Measurements from ENCODE around the gene PRKAR1A. TPM values are rescaled to one million over a fixed set of nuclear protein-coding genes. Genes with fewer than 3 reads are reported as not detected.
"Not testable (repeated sequence)": the region's sequence is repeated elsewhere in the genome, so short reads cannot be mapped to it uniquely, and the experiment has no call there.

The PRKAR1A gene
- total and polyA plus RNA-seq, 5 donors from 2014 or later: 135 to 220 (median 187) TPM

DNA sequence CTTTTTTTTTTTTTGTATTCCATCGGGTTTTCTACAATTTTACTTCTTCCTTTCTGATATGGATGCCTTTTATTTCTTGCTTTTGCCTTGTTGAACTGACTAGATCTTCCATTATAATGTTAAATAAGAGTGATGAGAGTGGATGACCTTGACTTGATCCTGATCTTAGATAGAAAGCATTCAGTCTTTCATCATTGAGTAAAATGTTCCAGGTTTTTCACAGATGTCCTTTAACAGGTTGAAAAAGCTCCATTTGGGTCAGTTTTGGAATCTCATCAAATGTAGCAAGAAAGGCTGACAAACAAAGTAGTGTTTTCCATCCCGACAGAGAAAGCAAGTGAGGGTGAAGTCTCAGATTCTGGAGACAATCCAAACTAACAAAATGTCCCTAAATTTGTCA, 27.8 kb upstream of the PRKAR1A start:
- H3K4me3 Mint-ChIP-seq: no peak overlapping the region
- no peak overlapping the region for H3K4me3 ChIP-seq (ENCODE audit: low read depth, low read length)
- H3K4me1 Mint-ChIP-seq: peaks cover 7 to 24% (median 13%) of the 10 kb centered on the region in 4 donors
- peaks cover 4% of the 10 kb centered on the region for H3K36me3 ChIP-seq (ENCODE audit: control insufficient read depth, insufficient read depth, low read length)
- peaks cover 0 to 4% (median 2%) of the 10 kb centered on the region in 7 donors for H3K9me3 Mint-ChIP-seq
- peaks cover 17% of the 10 kb centered on the region for H3K27me3 ChIP-seq (ENCODE audit: control insufficient read depth, insufficient read depth, low read length)
- H3K36me3 Mint-ChIP-seq: no peaks in the 10 kb centered on the region
- peaks cover 12% of the 10 kb centered on the region for H3K4me1 ChIP-seq (ENCODE audit: control insufficient read depth, insufficient read depth, low read length, poor library complexity, severe bottlenecking)
- no peak overlapping the region for H3K27ac Mint-ChIP-seq
- peaks cover 3 to 12% of the 10 kb centered on the region in 2 experiments for H3K9me3 ChIP-seq (ENCODE audit: control insufficient read depth in 2 of 2, low read length in 2 of 2)
- DNase-seq: no peak
- H3K27me3 Mint-ChIP-seq: peaks cover 58% of the 10 kb centered on the region
- no peak overlapping the region for H3K27ac ChIP-seq (ENCODE audit: insufficient read depth, low read length, poor library complexity, severe bottlenecking)
- no peak for ATAC-seq (ENCODE audit: low read depth in 2 of 2)

DNA sequence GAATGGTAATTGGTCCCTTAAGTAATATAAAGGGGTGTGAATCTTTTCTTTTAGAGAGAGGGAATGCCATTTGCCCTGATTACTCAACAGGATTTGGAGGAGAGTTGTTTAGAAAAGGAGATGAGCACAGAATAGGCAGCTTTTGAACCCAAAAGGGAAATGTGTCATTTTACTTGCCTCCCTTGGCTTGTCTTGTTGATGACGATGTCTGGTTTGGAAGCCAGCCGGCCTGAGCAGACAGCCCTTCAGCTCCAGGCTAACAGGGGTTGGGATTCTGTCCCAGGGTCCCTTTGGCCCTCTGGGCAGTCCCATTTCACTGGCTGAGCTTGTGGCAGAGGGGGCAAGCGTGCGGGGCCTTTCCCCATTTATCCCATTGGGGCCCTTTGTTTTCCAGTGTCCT, 22.3 kb upstream of the PRKAR1A start:
- peaks cover 12% of the 10 kb centered on the region for H3K4me1 ChIP-seq (ENCODE audit: control insufficient read depth, insufficient read depth, low read length, poor library complexity, severe bottlenecking)
- Mint-ChIP-seq H3K27ac (no peak overlapping the region), H3K27me3 (peaks cover 32% of the 10 kb centered on the region), H3K36me3 (no peaks in the 10 kb centered on the region), H3K4me3 (no peak overlapping the region), H3K9me3 (peaks cover 0 to 2% (median 0%) of the 10 kb centered on the region in 7 donors), H3K4me1 (peaks cover 7 to 24% (median 13%) of the 10 kb centered on the region in 4 donors)
- peaks cover 8% of the 10 kb centered on the region for H3K27me3 ChIP-seq (ENCODE audit: control insufficient read depth, insufficient read depth, low read length)
- no peaks in the 10 kb centered on the region for H3K36me3 ChIP-seq (ENCODE audit: control insufficient read depth, insufficient read depth, low read length)
- H3K27ac ChIP-seq (ENCODE audit: insufficient read depth, low read length, poor library complexity, severe bottlenecking): no peak overlapping the region
- ATAC-seq (ENCODE audit: low read depth in 2 of 2): no peak
- H3K9me3 ChIP-seq (ENCODE audit: control insufficient read depth in 2 of 2, low read length in 2 of 2): no peaks in the 10 kb centered on the region
- no peak overlapping the region for H3K4me3 ChIP-seq (ENCODE audit: low read depth, low read length)
- no peak for DNase-seq

GRCh38 chr17:68491381-68492231, 20.6 kb upstream of the PRKAR1A start:
- ATAC-seq (ENCODE audit: low read depth in 2 of 2) (no peak), DNase-seq (no peak)
- Histone ChIP-seq H3K36me3 (ENCODE audit: control insufficient read depth, insufficient read depth, low read length) (no peaks in the 10 kb centered on the region), H3K9me3 (ENCODE audit: control insufficient read depth in 2 of 2, low read length in 2 of 2) (no peaks in the 10 kb centered on the region), H3K4me3 (ENCODE audit: low read depth, low read length) (no peak overlapping the region), H3K4me1 (ENCODE audit: control insufficient read depth, insufficient read depth, low read length, poor library complexity, severe bottlenecking) (peaks cover 12% of the 10 kb centered on the region), H3K27ac (ENCODE audit: insufficient read depth, low read length, poor library complexity, severe bottlenecking) (no peak overlapping the region), H3K27me3 (ENCODE audit: control insufficient read depth, insufficient read depth, low read length) (peaks cover 4% of the 10 kb centered on the region)
- Mint-ChIP-seq H3K27ac (peak overlapping the region in 1 of 3 donors; percentile 32), H3K36me3 (no peaks in the 10 kb centered on the region), H3K27me3 (peaks cover 21% of the 10 kb centered on the region), H3K9me3 (peaks cover 0 to 3% (median 0%) of the 10 kb centered on the region in 7 donors), H3K4me1 (peaks cover 7 to 15% (median 10%) of the 10 kb centered on the region in 4 donors), H3K4me3 (no peak overlapping the region)

GRCh38 chr17:68492394-68493054, 19.7 kb upstream of the PRKAR1A start:
- not testable (repeated sequence) for H3K36me3 Mint-ChIP-seq; H3K27ac ChIP-seq (ENCODE audit: insufficient read depth, low read length, poor library complexity, severe bottlenecking)
- peaks cover 7 to 11% (median 9%) of the 10 kb centered on the region in 4 donors for H3K4me1 Mint-ChIP-seq

DNA sequence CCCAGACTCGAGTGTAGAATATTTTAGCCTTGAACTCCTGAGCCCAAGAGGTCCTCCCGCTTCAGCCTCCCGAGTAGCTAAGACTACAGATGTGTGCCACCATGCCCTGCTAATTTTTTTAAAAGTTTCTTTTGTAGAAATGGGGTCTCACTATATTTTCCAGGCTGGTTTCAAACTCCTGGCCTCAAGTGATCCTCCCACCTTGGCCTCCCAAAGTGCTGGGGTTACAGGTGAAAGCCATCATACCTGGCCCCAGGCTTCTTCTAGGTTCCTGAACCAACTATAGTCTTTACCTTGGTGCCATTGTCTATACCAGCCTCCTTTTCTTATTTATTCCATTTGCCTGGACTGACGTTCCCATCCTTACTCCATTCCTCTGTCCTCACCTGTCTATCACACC, 17.1 kb upstream of the PRKAR1A start:
- ATAC-seq (ENCODE audit: low read depth in 2 of 2): no peak
- H3K36me3 Mint-ChIP-seq: no peaks in the 10 kb centered on the region

More at GRCh38 chr17:68492394-68493054, 19.7 kb upstream of the PRKAR1A start:
- not testable (repeated sequence) for H3K4me3 ChIP-seq (ENCODE audit: low read depth, low read length); H3K9me3 Mint-ChIP-seq; H3K36me3 ChIP-seq (ENCODE audit: control insufficient read depth, insufficient read depth, low read length); DNase-seq; H3K27ac Mint-ChIP-seq; ATAC-seq (ENCODE audit: low read depth in 2 of 2); H3K4me3 Mint-ChIP-seq; H3K9me3 ChIP-seq (ENCODE audit: control insufficient read depth in 2 of 2, low read length in 2 of 2); H3K27me3 ChIP-seq (ENCODE audit: control insufficient read depth, insufficient read depth, low read length)
- peaks cover 11% of the 10 kb centered on the region for H3K4me1 ChIP-seq (ENCODE audit: control insufficient read depth, insufficient read depth, low read length, poor library complexity, severe bottlenecking)
- peaks cover 21% of the 10 kb centered on the region for H3K27me3 Mint-ChIP-seq

DNA sequence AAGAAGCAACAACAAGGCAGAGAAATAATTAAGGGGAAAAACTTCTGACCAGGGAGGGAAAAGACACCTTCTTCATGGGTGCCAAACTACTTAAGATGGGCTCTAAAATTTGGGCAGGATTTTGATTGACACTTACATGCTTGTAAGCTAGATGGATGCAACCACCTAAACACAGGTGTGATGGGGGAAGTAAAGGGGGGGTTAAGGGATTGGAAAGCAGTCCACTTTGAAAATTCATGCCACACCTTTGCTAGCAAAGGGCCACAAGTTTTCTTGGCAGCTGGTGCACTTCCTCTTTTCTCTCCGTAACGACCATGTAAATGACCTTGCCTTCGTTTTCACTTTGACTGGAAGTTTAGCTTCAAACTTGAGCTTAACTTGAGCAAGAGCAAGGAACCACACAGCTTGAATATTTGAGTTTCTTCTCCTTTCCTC, 14.3 kb upstream of the PRKAR1A start:
- Mint-ChIP-seq H3K4me1 (peaks cover 14 to 20% (median 17%) of the 10 kb centered on the region in 4 donors), H3K4me3 (peak overlapping the region; percentile 48 to 75 (median 62)), H3K27me3 (peaks cover 22% of the 10 kb centered on the region), H3K27ac (peak overlapping the region; percentile 15 to 83 (median 79)), H3K36me3 (no peaks in the 10 kb centered on the region), H3K9me3 (peaks cover 0 to 3% (median 0%) of the 10 kb centered on the region in 7 donors)
- H3K27ac ChIP-seq (ENCODE audit: insufficient read depth, low read length, poor library complexity, severe bottlenecking): no peak overlapping the region
- peak in 1 of 3 donors; percentile 75 for DNase-seq
- peaks cover 15% of the 10 kb centered on the region for H3K4me1 ChIP-seq (ENCODE audit: control insufficient read depth, insufficient read depth, low read length, poor library complexity, severe bottlenecking)
- no peaks in the 10 kb centered on the region for H3K36me3 ChIP-seq (ENCODE audit: control insufficient read depth, insufficient read depth, low read length)
- H3K9me3 ChIP-seq (ENCODE audit: control insufficient read depth in 2 of 2, low read length in 2 of 2): no peaks in the 10 kb centered on the region
- peak overlapping the region; percentile 80 for H3K4me3 ChIP-seq (ENCODE audit: low read depth, low read length)
- H3K27me3 ChIP-seq (ENCODE audit: control insufficient read depth, insufficient read depth, low read length): no peaks in the 10 kb centered on the region
- ATAC-seq (ENCODE audit: low read depth in 2 of 2): peak in 1 of 2 donors; percentile 44

More for the DNA sequence above, 17.1 kb upstream of the PRKAR1A start:
- no peak overlapping the region for H3K27ac ChIP-seq (ENCODE audit: insufficient read depth, low read length, poor library complexity, severe bottlenecking)
- H3K27me3 Mint-ChIP-seq: peaks cover 21% of the 10 kb centered on the region
- H3K9me3 Mint-ChIP-seq: peaks cover 0 to 3% (median 0%) of the 10 kb centered on the region in 7 donors
- peaks cover 15% of the 10 kb centered on the region for H3K4me1 ChIP-seq (ENCODE audit: control insufficient read depth, insufficient read depth, low read length, poor library complexity, severe bottlenecking)
- H3K4me3 Mint-ChIP-seq: no peak overlapping the region
- no peaks in the 10 kb centered on the region for H3K36me3 ChIP-seq (ENCODE audit: control insufficient read depth, insufficient read depth, low read length)
- H3K27me3 ChIP-seq (ENCODE audit: control insufficient read depth, insufficient read depth, low read length): peaks cover 2% of the 10 kb centered on the region
- no peak overlapping the region for H3K4me3 ChIP-seq (ENCODE audit: low read depth, low read length)
- H3K9me3 ChIP-seq (ENCODE audit: control insufficient read depth in 2 of 2, low read length in 2 of 2): no peaks in the 10 kb centered on the region
- no peak for DNase-seq
- H3K4me1 Mint-ChIP-seq: peaks cover 14 to 20% (median 17%) of the 10 kb centered on the region in 4 donors
- H3K27ac Mint-ChIP-seq: peak overlapping the region in 1 of 3 donors; percentile 1

- H3K36me3 Mint-ChIP-seq: no peaks in the 10 kb centered on the region
- peak overlapping the region; percentile 48 to 75 (median 62) for H3K4me3 Mint-ChIP-seq
Measured at GRCh38 chr17:68498479-68499326, 13.5 kb upstream of the PRKAR1A start.

More at GRCh38 chr17:68498479-68499326, 13.5 kb upstream of the PRKAR1A start:
- Histone ChIP-seq H3K4me3 (ENCODE audit: low read depth, low read length) (peak overlapping the region; percentile 80), H3K27ac (ENCODE audit: insufficient read depth, low read length, poor library complexity, severe bottlenecking) (no peak overlapping the region), H3K4me1 (ENCODE audit: control insufficient read depth, insufficient read depth, low read length, poor library complexity, severe bottlenecking) (peaks cover 15% of the 10 kb centered on the region), H3K36me3 (ENCODE audit: control insufficient read depth, insufficient read depth, low read length) (no peaks in the 10 kb centered on the region), H3K27me3 (ENCODE audit: control insufficient read depth, insufficient read depth, low read length) (no peaks in the 10 kb centered on the region), H3K9me3 (ENCODE audit: control insufficient read depth in 2 of 2, low read length in 2 of 2) (no peaks in the 10 kb centered on the region)
- no peak for ATAC-seq (ENCODE audit: low read depth in 2 of 2)
- Mint-ChIP-seq H3K27ac (peak overlapping the region in 2 of 3 donors; percentile 79 to 83), H3K27me3 (peaks cover 18% of the 10 kb centered on the region), H3K4me1 (peaks cover 14 to 20% (median 17%) of the 10 kb centered on the region in 4 donors), H3K9me3 (peaks cover 0 to 3% (median 0%) of the 10 kb centered on the region in 7 donors)
- peak in 1 of 3 donors; percentile 22 for DNase-seq
